Upper lobe of right lung (tissue), 1 donor: ENCODE results near the gene ZMYM3. TPM values are rescaled to one million over a fixed set of nuclear protein-coding genes. Genes with fewer than 3 reads are reported as not detected.
"Not testable (repeated sequence)": the region's sequence is repeated elsewhere in the genome, so short reads cannot be mapped to it uniquely, and the experiment has no call there.

Source experiments
- ATAC-seq: fragments of 200-7000 bp; cut with Tn5 transposase; one replicate; pipeline ENCODE4 v1.9.1; 2020; ENCODE audit warnings: mild to moderate bottlenecking, moderate library complexity
- DNase-seq: peaks from one replicate; pipeline ENCODE4 v3.0.0-alpha.2; 2020
- H3K27ac ChIP-seq: fragments of 200-600 bp; one replicate; pipeline ENCODE4 v1.8.0; 2022
- H3K27me3 ChIP-seq: fragments of 200-600 bp; one replicate; pipeline ENCODE4 v1.8.0; 2022; ENCODE audit warnings: mild to moderate bottlenecking
- H3K36me3 ChIP-seq: fragments of 200-600 bp; one replicate; pipeline ENCODE4 v1.8.0; 2022
- H3K4me1 ChIP-seq: fragments of 200-600 bp; one replicate; pipeline ENCODE4 v1.8.0; 2022
- H3K4me3 ChIP-seq: fragments of 200-600 bp; one replicate; pipeline ENCODE4 v1.8.0; 2022; ENCODE audit warnings: mild to moderate bottlenecking
- H3K9me3 ChIP-seq: fragments of 200-600 bp; one replicate; pipeline ENCODE4 v1.8.0; 2022
- intact Hi-C: fragments of 100-400 bp; cut with DNase I; formaldehyde crosslinking; loops from one replicate; pipeline ENCODE4 v1.11.0; 2022
- long read RNA-seq: library from polyadenylated mRNA; unstranded; transcript quantifications from one replicate; pipeline ENCODE4 v2.0.0, GENCODE V29; 2021
- total RNA-seq: library from RNA; stranded (reverse); fragmentation: NEBNext Ultra II Directional; extraction: Animal tissue kit (Norgen Biotek cat#: 25700); gene quantifications from one replicate; pipeline ENCODE4 v1.2.1, GENCODE V29; 2021
- TF ChIP-seq, protein P1 (sequence below): fragments of 200-600 bp; IDR thresholded peaks from one replicate; pipeline ENCODE4 v1.8.0; 2022; ENCODE audit warnings: antibody characterized with exemption
- donor health status: DM: no; HTN: yes; CAD: no; lungs with severe emphysema.

The ZMYM3 gene
- 24.9 TPM for total RNA-seq
- long read RNA-seq, partial matches to known transcripts, result 7 of 16 reads
- long read RNA-seq, other reads (novel, unspliced or antisense), result 9 of 16 reads

GRCh38 chrX:71254092-71254963 is at the start of gene ZMYM3:
TSS of gene ZMYM3 (minus strand) at chrX:71254140. CDS start at chrX:71253255, 885 bp downstream.
- intact Hi-C loops, result no loop called here
- no peaks in the 10 kb centered on the region for H3K4me1 ChIP-seq
- H3K27ac ChIP-seq, result peak within 1 kb of the TSS; percentile 81
- no peaks in the 10 kb centered on the region for H3K36me3 ChIP-seq
- H3K27me3 ChIP-seq, result no peaks in the 10 kb centered on the region
- TF ChIP-seq, protein P1, sequence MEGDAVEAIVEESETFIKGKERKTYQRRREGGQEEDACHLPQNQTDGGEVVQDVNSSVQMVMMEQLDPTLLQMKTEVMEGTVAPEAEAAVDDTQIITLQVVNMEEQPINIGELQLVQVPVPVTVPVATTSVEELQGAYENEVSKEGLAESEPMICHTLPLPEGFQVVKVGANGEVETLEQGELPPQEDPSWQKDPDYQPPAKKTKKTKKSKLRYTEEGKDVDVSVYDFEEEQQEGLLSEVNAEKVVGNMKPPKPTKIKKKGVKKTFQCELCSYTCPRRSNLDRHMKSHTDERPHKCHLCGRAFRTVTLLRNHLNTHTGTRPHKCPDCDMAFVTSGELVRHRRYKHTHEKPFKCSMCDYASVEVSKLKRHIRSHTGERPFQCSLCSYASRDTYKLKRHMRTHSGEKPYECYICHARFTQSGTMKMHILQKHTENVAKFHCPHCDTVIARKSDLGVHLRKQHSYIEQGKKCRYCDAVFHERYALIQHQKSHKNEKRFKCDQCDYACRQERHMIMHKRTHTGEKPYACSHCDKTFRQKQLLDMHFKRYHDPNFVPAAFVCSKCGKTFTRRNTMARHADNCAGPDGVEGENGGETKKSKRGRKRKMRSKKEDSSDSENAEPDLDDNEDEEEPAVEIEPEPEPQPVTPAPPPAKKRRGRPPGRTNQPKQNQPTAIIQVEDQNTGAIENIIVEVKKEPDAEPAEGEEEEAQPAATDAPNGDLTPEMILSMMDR, result no peak
- ATAC-seq, result peak; percentile 96
- H3K9me3 ChIP-seq, result no peaks in the 10 kb centered on the region
- DNase-seq, result peak; percentile 93
- H3K4me3 ChIP-seq, result peak within 1 kb of the TSS; percentile 63

DNA sequence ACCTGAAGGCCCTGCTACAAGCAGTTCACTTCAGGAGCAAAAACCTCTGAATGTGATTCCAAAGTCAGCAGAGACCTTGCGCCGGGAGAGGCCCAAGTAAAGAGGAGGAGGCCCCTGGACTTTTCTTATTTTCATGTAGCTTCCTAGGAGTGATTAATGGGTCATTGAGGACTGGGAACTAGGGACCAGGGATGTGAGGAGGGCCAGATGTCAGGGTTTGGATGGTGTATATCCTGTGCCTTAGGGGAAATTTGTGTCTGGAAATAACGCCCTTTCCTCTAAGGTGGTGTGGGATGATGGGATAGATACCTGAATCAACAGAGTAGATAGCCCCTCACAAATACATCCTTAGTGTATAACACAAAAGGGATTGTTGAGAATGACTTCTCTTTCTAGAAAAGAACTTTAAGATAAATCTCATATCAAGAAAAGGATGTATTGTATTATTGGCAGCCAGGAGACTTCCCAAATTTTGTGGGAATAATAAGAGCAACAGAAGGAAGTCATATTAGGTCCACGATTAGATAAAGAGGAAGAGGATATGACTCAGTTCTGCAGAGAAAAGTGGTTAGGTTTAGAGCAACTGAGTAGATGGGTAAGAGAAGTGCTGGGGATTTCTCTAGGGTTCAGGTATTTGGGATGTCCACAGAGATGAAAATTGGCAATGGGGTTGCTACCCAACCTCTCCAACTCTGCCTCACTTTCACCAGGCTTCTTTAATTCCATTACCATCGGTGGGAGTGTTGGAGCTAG is 48.7 kb upstream of the ZMYM3 start:
- H3K27me3 ChIP-seq, result no peaks in the 10 kb centered on the region
- H3K9me3 ChIP-seq, result no peaks in the 10 kb centered on the region
- TF ChIP-seq, protein P1, result no peak
- peak; percentile 33 for ATAC-seq
- H3K4me3 ChIP-seq, result no peak overlapping the region
- no peaks in the 10 kb centered on the region for H3K4me1 ChIP-seq
- H3K36me3 ChIP-seq, result peaks cover 23% of the 10 kb centered on the region
- no peak overlapping the region for H3K27ac ChIP-seq
- DNase-seq, result no peak
- intact Hi-C loops, result no loop called here

DNA sequence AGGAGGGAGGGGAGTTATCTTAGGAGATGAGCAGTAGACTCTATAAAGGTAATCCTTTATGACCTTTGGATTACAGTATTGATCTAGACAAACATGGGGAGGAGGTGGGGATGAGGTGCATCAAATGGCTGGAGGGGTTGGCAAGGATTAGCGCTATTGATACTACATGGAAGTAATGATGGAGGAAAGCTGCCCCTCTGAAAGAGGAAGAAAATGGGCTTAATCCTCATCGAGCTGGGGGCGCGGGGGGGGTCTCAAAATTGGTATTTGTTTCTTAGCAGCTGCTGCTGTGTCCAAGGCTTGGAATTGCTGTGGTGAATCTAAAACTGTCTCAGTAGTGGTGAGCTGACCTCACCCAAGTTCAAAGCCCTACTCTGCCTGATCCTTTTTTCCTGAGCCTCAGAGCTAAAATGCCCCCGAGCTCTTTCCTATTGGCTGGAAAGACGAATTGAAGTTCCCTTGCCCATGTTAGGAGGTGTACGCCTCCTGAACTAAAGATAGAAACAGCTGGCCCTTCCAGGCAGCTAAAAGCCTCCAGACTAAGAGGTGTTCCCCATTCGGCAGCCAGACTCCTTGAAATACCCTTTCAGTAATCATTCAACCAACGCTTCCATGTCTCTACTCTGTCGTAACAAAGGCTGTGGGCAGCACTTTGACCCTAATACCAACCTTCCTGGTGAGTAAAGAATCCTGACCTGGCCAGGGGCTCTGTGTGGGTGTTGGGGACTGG is 47.4 kb upstream of the ZMYM3 start, which contains the start of gene ITGB1BP2:
Gene ITGB1BP2, plus strand, starts transcription at position 556 of the 730 bp plus-strand sequence. Its CDS starts 57 bp downstream, at position 613.
- no peak within 1 kb of the TSS for H3K4me3 ChIP-seq
- peaks cover 36% of the 10 kb centered on the region for H3K36me3 ChIP-seq
- no peaks in the 10 kb centered on the region for H3K9me3 ChIP-seq
- H3K4me1 ChIP-seq, result no peaks in the 10 kb centered on the region
- DNase-seq (no peak), ATAC-seq (peak; percentile 26)
- H3K27me3 ChIP-seq, result no peaks in the 10 kb centered on the region
- no peak within 1 kb of the TSS for H3K27ac ChIP-seq
- TF ChIP-seq, protein P1, result no peak
- intact Hi-C loops, result no loop called here

GRCh38 chrX:71300495-71300894 is 46.6 kb upstream of the ZMYM3 start:
- H3K36me3 ChIP-seq, result peaks cover 43% of the 10 kb centered on the region
- intact Hi-C loops, H3K4me1 ChIP-seq, H3K9me3 ChIP-seq, H3K4me3 ChIP-seq, DNase-seq, ATAC-seq, H3K27me3 ChIP-seq, H3K27ac ChIP-seq: not testable (repeated sequence)

DNA sequence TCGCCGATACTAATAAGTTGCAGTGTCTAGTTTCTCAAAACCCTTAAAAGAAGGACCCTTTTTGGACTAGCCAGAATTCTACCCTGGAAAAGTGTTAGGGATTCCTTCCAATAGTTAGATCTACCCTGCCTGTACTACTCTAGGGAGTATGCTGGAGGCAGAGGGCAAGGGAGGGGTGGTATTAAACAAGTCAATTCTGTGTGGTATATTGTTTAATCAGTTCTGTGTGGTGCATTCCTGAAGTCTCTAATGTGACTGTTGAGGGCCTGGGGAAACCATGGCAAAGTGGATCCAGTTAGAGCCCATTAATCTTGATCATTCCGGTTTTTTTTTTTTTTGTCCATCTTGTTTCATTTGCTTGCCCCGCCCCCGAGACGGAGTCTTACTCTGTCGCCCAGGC is 46.1 kb upstream of the ZMYM3 start:
- intact Hi-C loops, H3K27ac ChIP-seq, H3K4me1 ChIP-seq, H3K9me3 ChIP-seq, ATAC-seq, H3K27me3 ChIP-seq, H3K4me3 ChIP-seq, DNase-seq: not testable (repeated sequence)
- H3K36me3 ChIP-seq, result peaks cover 48% of the 10 kb centered on the region

DNA sequence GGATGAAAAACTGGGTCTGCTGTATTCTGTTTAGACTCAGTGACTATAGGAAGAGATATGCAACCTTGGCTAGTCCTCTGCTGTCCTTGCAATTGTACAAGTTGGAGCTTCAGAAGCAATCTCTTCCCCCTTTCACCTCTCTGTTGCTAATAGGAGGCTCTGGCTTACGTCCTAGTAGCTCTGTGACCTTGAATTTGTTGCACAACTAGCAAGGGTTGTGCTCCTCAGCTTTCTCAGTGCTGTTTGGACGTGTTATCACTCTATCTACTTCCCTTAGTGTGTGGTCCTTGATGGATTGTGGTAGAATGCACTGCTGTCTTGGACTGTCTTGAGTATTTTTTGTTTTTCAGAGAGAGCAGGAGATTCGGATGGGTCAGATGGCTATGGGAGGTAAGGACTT is 44.2 kb upstream of the ZMYM3 start:
- H3K36me3 ChIP-seq, result peaks cover 67% of the 10 kb centered on the region
- H3K27me3 ChIP-seq, result no peaks in the 10 kb centered on the region
- intact Hi-C loops, result no loop called here
- ATAC-seq (no peak), DNase-seq (no peak)
- H3K9me3 ChIP-seq, result no peaks in the 10 kb centered on the region
- no peaks in the 10 kb centered on the region for H3K4me1 ChIP-seq
- no peak overlapping the region for H3K27ac ChIP-seq
- H3K4me3 ChIP-seq, result no peak overlapping the region
- TF ChIP-seq, protein P1, result no peak
